WTC11 (cell line): Measurements from ENCODE around the gene MOV10L1. TPM values are rescaled to one million over a fixed set of nuclear protein-coding genes. Genes with fewer than 3 reads are reported as not detected.

Source experiments
- ATAC-seq: fragments of 200-7000 bp; cut with Tn5 transposase; 2 replicates; pipeline ENCODE4 v1.10.0; 2021; ENCODE audit warnings: mild to moderate bottlenecking, moderate library complexity
- CTCF ChIA-PET: fragments of 300-600 bp; sonication (Branson Sonifier 250); formaldehyde crosslinking; loops from one replicate; lab custom pipeline; 2021; ENCODE audit warnings: antibody characterized with exemption; lab: Charles Lee
- POLR2A ChIA-PET: fragments of 350-600 bp; sonication (Branson Sonifier 250); formaldehyde crosslinking; loops from one replicate; lab custom pipeline; 2021; ENCODE audit warnings: antibody characterized with exemption; lab: Charles Lee
- DNase-seq: peaks from one replicate; pipeline ENCODE4 v3.0.0; 2021; ENCODE audit warnings: low spot score
- H3K27ac Mint-ChIP-seq: 2 replicates; pipeline ENCODE4 v1.8.0; 2021; ENCODE audit warnings: mixed read lengths
- H3K27me3 Mint-ChIP-seq: 2 replicates; pipeline ENCODE4 v1.8.0; 2021; ENCODE audit warnings: low read depth, mild to moderate bottlenecking, moderate library complexity, mixed read lengths
- H3K36me3 Mint-ChIP-seq: 2 replicates; pipeline ENCODE4 v1.8.0; 2021; ENCODE audit warnings: mixed read lengths
- H3K4me1 Mint-ChIP-seq: 2 replicates; pipeline ENCODE4 v1.8.0; 2022; ENCODE audit warnings: mixed read lengths
- H3K4me3 Mint-ChIP-seq: 2 replicates; pipeline ENCODE4 v1.8.0; 2021; ENCODE audit warnings: mild to moderate bottlenecking, moderate library complexity, mixed read lengths
- H3K9me3 Mint-ChIP-seq: 2 replicates; pipeline ENCODE4 v1.8.0; 2021; ENCODE audit warnings: mixed read lengths
- ARID4B ChIP-seq: sonication (generic); formaldehyde crosslinking; IDR thresholded peaks from 2 replicates; pipeline ENCODE4 v1.8.0; 2023; ENCODE audit warnings: missing genetic modification reagents, mild to moderate bottlenecking, borderline replicate concordance
- ATF3 ChIP-seq: sonication (generic); formaldehyde crosslinking; conservative IDR thresholded peaks from 2 replicates; pipeline ENCODE4 v1.8.1; 2022; ENCODE audit warnings: mild to moderate bottlenecking, missing genetic modification reagents
- CREM ChIP-seq: sonication (generic); formaldehyde crosslinking; IDR thresholded peaks from 2 replicates; pipeline ENCODE4 v1.8.1; 2022; ENCODE audit warnings: mild to moderate bottlenecking, missing genetic modification reagents, moderate library complexity
- EMX1 ChIP-seq: fragments of 250-450 bp; sonication (Bioruptor Pico); IDR thresholded peaks from 2 replicates; pipeline ENCODE4 v1.8.0; 2021; ENCODE audit warnings: mild to moderate bottlenecking
- FOXJ3 ChIP-seq: sonication (generic); formaldehyde crosslinking; IDR thresholded peaks from 2 replicates; pipeline ENCODE4 v1.9.0; 2021; ENCODE audit warnings: missing genetic modification reagents, mild to moderate bottlenecking, borderline replicate concordance
- HMGA2 ChIP-seq: fragments of 250-450 bp; sonication (Bioruptor Pico); IDR thresholded peaks from 2 replicates; pipeline ENCODE4 v1.4.0; 2021; ENCODE audit warnings: mild to moderate bottlenecking, moderate library complexity
- IRF1 ChIP-seq: sonication (generic); formaldehyde crosslinking; IDR thresholded peaks from 2 replicates; pipeline ENCODE4 v1.8.0; 2023; ENCODE audit warnings: missing genetic modification reagents
- MXD4 ChIP-seq: fragments of 250-450 bp; sonication (Bioruptor Pico); IDR thresholded peaks from 2 replicates; pipeline ENCODE4 v1.8.0; 2021; ENCODE audit warnings: mild to moderate bottlenecking, moderate library complexity, borderline replicate concordance
- ZBTB43 ChIP-seq: sonication (generic); formaldehyde crosslinking; IDR thresholded peaks from 2 replicates; pipeline ENCODE4 v1.8.1; 2023; ENCODE audit warnings: mild to moderate bottlenecking, missing genetic modification reagents
- ZNF512 ChIP-seq: sonication (generic); formaldehyde crosslinking; IDR thresholded peaks from 2 replicates; pipeline ENCODE4 v1.8.1; 2022; ENCODE audit warnings: missing genetic modification reagents, borderline replicate concordance
- total RNA-seq: library from RNA; stranded (reverse); gene quantifications from 3 replicates; pipeline ENCODE4 v1.2.3, GENCODE V29; 2021

The MOV10L1 gene
- total RNA-seq, 1 experiment from 2014 or later = not detected

- no peak for TF ChIP-seq CREM (CRISPR knock-in tag)
- TF ChIP-seq HMGA2 (CRISPR knock-in tag) = no peak
- TF ChIP-seq ZBTB43 (CRISPR knock-in tag) = no peak
- no peak for TF ChIP-seq IRF1 (CRISPR knock-in tag)
- TF ChIP-seq ARID4B = no peak
- TF ChIP-seq ZNF512 (CRISPR knock-in tag) = no peak
- no peak for TF ChIP-seq EMX1 (CRISPR knock-in tag)
- no peak for TF ChIP-seq FOXJ3 (CRISPR knock-in tag)
- no peak for TF ChIP-seq ATF3 (CRISPR knock-in tag)
- ChIA-PET POLR2A (no interaction called here), CTCF (interaction anchor here (0.8 to 3.0 kb wide), 13 partner anchors 9 to 440 kb away, joined by 3 to 19 read pairs (median 4); partner anchors contain the start of genes ALG12, CRELD2 and SCO2)
- DNase-seq (no peak), ATAC-seq (no peak)
- H3K9me3 Mint-ChIP-seq = peaks cover 4% of the 10 kb centered on the region; the same call in 1 of the 2 replicates
- no peak overlapping the region for H3K27ac Mint-ChIP-seq
- peaks cover 1% of the 10 kb centered on the region for H3K4me1 Mint-ChIP-seq
- H3K27me3 Mint-ChIP-seq = no peaks in the 10 kb centered on the region
- H3K4me3 Mint-ChIP-seq = no peak overlapping the region
- H3K36me3 Mint-ChIP-seq = peaks cover 32% of the 10 kb centered on the region
These were observed 117.8 kb downstream of the MOV10L1 start for GRCh38 chr22:50207383-50208140.

GRCh38 chr22:50208430-50208938 is 118.7 kb downstream of the MOV10L1 start:
- ChIA-PET POLR2A (no interaction called here), CTCF (interaction anchor here (0.7 to 1.7 kb wide), 7 partner anchors 8 to 490 kb away, joined by 3 to 6 read pairs (median 4); no protein-coding TSS in a partner anchor)
- H3K9me3 Mint-ChIP-seq = peaks cover under 1% of the 10 kb centered on the region; the same call in 1 of the 2 replicates
- peaks cover 35% of the 10 kb centered on the region for H3K36me3 Mint-ChIP-seq
- H3K4me3 Mint-ChIP-seq = no peak overlapping the region
- no peaks in the 10 kb centered on the region for H3K4me1 Mint-ChIP-seq
- H3K27me3 Mint-ChIP-seq = no peaks in the 10 kb centered on the region
- TF ChIP-seq IRF1 (CRISPR knock-in tag) (no peak), MXD4 (CRISPR knock-in tag) (no peak)
- H3K27ac Mint-ChIP-seq = no peak overlapping the region
- ATAC-seq (no peak), DNase-seq (no peak)
